ENCODE results near the gene SOX5. TPM values are rescaled to one million over a fixed set of nuclear protein-coding genes. Genes with fewer than 3 reads are reported as not detected.

Gene SOX5
- total RNA-seq, 1 experiment from 2014 or later: 3.1 TPM

GRCh38 chr12:23959826-23960225, 10.4 kb upstream of the SOX5 start:
- Histone ChIP-seq H2BK12ac (ENCODE audit: insufficient read length, low read depth, low read length) (no peak overlapping the region), H4K8ac (replicated peaks; ENCODE audit: insufficient read length, low read depth, low read length) (no peak overlapping the region), H2BK20ac (ENCODE audit: low read depth, low read length, poor library complexity, severe bottlenecking) (no peak overlapping the region), H4K91ac (ENCODE audit: insufficient read length, low read depth, low read length) (no peak overlapping the region), H2AK5ac (ENCODE audit: insufficient read length, low read length) (no peak overlapping the region), H3K23me2 (ENCODE audit: insufficient read length, low read depth, low read length, poor library complexity, severe bottlenecking) (no peaks in the 10 kb centered on the region), H3T11ph (ENCODE audit: low read length) (no peak overlapping the region), H3K4me1 (ENCODE audit: insufficient read depth, low read length) (no peaks in the 10 kb centered on the region), H3K9ac (ENCODE audit: extremely low read depth, insufficient read length, low read length) (no peak overlapping the region), H2AFZ (ENCODE audit: low read length) (no peak overlapping the region), H3K27me3 (ENCODE audit: insufficient read depth, low read length) (no peaks in the 10 kb centered on the region), H3K23ac (ENCODE audit: insufficient read length, low read depth, low read length) (no peak overlapping the region), H3K18ac (ENCODE audit: insufficient read length, low read depth, low read length) (no peak overlapping the region), H3K14ac (ENCODE audit: insufficient read depth, low read length) (no peak overlapping the region), H2BK5ac (ENCODE audit: insufficient read length, low read length) (no peak overlapping the region), H3K9me3 (ENCODE audit: control insufficient read depth, low read depth, low read length) (no peaks in the 10 kb centered on the region), H2BK15ac (ENCODE audit: low read depth, low read length) (no peak overlapping the region), H3K4ac (ENCODE audit: low read depth, low read length) (no peak overlapping the region), H3K79me2 (ENCODE audit: insufficient read depth, low read length) (no peaks in the 10 kb centered on the region), H4K20me1 (ENCODE audit: control insufficient read depth, insufficient read depth, insufficient read length) (no peaks in the 10 kb centered on the region), H4K5ac (ENCODE audit: insufficient read length, low read depth, low read length) (no peak overlapping the region), H3K79me1 (ENCODE audit: insufficient read depth, low read depth, low read length, poor library complexity, severe bottlenecking) (no peaks in the 10 kb centered on the region), H3K4me2 (ENCODE audit: insufficient read depth, insufficient read length, low read length) (no peak overlapping the region), H2BK120ac (ENCODE audit: low read depth, low read length, poor library complexity, severe bottlenecking) (no peak overlapping the region), H3K27ac (ENCODE audit: insufficient read length, low read depth, low read length) (no peak overlapping the region), H3K56ac (ENCODE audit: insufficient read length, low read depth, low read length) (no peak overlapping the region)
- Mint-ChIP-seq H3K9me3 (peaks cover 2 to 3% of the 10 kb centered on the region in 2 experiments; a peak in 3 of 5 replicates), H3K4me1 (no peaks in the 10 kb centered on the region), H3K36me3 (ENCODE audit: insufficient read depth in 1 of 3, low read depth in 3 of 3) (peaks cover 0 to 7% (median 0%) of the 10 kb centered on the region in 3 experiments; a peak in 2 of 7 replicates), H3K4me3 (no peak overlapping the region), H3K27me3 (ENCODE audit: low read depth) (no peaks in the 10 kb centered on the region), H3K27ac (no peak overlapping the region)
- no CpG with 5 or more reads among the region's 1 CpG for WGBS (ENCODE audit: extremely low coverage, insufficient read length, low lambda C conversion rate)
- TF ChIP-seq CTCF (conservative IDR thresholded peaks at IDR 0.05): no peak
- no peak for DNase-seq

All from H9 (cell line).